HG02571 (cell line): ENCODE data around the gene KRT86.
"Not testable (repeated sequence)": the region's sequence is repeated elsewhere in the genome, so short reads cannot be mapped to it uniquely, and the experiment has no call there.

Source experiments
- ATAC-seq: cut with Tn5 transposase; IDR thresholded peaks from one replicate; pipeline ENCODE4 v1.9.1; 2021; ENCODE audit warnings: mild to moderate bottlenecking, moderate library complexity; ENCODE audit not compliant: unreplicated experiment

KRT86 gene

DNA sequence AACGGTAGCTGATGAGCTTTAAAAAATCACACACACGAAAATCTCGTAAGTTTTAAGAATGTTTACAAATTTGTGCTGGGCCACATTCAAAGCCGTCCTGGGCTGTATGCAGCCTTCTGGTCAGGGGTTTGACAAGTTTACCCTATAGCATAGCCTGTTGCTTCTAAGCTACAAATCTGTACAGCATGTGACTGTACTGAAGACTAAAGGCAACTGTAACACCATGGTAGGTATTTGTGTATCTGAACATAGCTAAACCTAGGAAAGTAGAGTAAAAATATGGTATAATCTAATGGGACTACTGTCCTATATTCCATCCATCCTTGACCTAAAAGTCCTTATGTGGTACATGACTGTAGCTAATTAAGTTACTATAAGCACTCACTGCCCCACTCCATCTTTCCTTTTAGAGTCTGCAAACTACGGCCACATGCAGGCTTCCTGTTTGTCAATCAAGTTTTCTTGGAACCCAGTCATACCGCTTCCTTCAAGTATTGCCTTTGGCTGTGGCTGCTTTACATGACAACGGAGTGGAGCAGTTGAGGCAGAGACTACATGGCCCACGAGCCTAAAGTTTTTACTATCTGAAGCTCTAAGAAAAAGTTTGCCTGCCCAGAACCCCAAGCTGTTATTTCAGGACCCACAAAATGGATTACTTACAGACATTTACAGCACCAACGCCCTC, 22.9 kb upstream of the KRT86 start:
- no peak for ATAC-seq

DNA sequence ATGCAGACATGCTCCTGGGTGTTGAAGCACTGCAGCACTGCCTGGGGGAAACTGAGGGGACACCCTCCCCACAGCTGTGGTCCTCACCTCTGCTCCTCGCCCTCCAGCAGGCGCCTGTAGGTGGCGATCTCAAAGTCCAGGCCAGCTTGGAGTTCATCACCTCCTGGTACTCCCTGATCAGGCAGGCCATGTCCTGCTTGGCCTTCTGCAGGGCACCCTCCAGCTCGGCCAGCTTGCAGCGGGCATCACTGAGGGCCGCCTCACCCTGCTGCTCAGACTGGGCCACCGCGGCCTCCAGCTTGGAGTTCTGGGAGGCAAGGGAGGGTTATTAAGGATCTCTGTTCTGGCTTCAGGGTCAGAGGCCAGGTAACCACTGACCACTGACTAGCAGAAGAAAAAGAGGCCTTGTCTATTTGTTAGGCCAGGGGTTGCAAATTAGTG, 22.2 kb upstream of the KRT86 start:
- not testable (repeated sequence) for ATAC-seq

DNA sequence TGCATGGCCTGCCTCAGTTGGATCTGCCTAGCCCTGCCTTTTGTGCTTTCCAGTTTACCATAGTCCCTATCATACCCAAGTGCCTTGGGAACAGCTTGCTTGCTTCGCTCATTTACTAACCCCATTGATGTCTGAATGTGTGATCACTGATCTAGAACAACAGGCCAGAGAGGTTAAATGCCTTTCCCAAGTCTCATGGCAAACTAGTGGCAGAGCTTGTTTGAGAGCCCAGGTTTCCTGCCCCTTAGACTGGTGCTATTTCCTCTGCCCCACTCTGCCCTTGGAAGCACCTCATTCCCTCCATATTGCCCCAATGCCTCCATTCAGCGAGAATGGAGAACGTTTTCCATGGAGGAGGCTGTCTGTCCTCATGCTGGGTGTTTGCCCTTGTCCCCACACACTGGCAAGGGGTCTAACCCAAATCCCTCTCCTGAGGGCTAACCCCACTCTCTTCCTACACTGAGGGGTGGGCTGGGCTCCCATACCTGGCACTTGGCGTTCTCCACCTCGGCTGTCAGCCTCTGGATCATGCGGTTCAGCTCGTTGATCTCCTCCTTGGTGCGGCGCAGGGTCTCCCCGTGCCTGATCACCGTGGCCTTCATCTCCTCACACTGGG, 21.6 kb upstream of the KRT86 start:
- ATAC-seq: no peak

DNA sequence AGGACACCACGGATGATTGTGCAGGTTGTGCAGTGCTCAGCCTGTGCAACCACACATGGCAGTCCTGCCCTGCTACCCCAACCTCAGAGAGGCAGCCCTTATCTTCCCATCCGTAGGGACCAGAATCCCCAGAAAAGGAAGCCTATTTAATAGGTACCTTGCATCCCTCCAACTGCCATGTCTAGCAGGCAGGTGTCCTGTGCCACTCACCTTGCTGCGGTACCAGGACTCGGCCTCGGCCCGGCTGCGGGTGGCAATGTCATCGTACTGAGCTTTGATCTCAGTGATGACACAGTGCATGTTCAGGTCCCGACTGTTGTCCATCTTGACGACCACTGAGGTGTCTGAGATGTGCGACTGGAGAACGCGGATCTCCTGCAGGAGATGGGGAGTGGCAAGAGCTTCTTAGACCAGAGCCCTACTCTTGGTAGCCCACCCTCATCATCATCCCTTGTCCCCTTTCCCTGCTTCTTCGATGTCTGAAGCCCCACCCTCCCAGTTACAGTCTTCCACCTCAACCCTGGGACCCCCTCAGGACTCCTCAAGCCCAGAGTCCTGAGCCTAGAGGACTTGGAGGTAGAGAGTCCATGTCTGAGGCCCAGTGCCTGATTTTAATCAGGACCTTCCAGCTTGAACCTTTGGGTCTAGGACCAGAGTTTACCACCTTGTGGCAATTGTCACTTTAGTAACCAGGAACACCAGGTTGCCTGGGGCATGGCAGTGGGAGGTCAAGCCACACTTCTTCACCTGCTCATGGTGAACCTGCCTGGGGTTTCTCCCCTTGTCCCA, 20.9 kb upstream of the KRT86 start:
- no peak for ATAC-seq

DNA sequence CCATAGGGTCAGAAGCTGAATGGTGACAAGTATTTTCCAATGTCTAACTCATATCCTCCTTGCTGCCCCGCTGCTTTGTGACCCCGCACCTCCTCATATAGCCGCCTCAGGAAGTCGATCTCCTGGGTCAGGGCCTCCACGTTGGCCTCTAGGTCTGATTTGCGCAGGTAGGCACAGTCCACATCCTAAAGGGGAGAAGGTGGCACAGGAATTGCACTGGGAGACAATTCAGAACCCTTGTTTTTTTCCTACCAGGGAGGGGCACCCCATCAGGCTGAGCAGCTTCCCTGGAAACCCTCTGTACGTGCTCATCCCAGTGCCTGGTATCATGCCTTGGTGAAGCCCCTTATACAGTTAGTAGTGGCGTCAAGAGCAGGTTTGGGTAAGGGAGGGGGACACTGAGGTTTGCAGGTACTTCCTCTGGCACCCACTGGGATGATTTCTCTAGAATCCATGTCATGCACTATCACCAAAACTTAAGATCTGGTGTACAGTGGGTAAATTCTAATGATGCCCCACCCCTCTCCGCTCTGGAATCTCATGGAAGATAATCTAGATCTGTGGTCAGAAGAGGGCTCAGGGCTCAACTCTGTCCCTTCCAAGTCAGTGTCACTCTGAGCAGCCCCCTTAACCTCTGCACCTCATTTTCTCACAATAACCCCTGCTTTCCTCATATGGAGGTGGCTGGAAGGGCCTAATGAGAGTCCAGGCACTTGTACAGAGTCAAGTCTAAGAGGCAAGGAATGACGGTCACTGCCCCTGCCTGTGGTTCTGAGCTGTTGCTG, 20.1 kb upstream of the KRT86 start:
- ATAC-seq: no peak

DNA sequence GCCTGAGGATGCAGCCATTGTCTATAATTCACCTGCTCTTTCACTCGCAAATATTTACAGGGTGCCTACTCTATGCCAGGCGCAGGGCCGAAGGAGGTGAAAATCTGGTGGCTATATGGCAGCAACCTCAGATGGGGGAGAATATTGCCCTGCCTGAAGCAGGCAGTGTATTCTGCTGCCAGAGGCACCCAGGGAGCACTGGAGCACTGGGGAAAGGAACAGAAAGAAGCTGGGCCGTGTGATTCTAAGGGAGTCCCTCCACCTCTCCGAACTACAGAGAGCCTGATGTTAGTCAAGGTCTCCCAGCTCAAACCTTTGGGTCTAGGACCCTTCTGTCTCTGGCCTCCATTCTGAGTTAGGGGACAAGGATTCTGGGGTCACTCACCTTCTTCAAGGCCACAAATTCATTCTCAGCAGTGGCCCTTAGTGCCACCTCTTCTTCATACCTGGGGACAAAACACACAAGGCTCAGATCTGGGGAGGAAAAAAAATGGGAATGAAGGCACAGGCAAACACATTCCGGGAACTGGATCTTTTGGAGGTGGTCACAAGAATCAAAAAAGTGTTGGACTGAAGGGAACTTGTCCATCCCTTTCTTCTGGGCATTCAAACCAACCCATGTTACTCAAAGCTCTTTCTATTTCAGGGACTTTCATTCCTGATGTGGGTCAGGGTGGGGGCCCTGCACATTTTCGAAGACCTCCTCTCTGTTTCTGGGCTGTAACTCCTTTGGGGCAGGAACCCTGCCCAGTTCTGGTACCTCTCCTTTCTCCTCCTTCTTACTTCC, 19.3 kb upstream of the KRT86 start:
- ATAC-seq: no peak

DNA sequence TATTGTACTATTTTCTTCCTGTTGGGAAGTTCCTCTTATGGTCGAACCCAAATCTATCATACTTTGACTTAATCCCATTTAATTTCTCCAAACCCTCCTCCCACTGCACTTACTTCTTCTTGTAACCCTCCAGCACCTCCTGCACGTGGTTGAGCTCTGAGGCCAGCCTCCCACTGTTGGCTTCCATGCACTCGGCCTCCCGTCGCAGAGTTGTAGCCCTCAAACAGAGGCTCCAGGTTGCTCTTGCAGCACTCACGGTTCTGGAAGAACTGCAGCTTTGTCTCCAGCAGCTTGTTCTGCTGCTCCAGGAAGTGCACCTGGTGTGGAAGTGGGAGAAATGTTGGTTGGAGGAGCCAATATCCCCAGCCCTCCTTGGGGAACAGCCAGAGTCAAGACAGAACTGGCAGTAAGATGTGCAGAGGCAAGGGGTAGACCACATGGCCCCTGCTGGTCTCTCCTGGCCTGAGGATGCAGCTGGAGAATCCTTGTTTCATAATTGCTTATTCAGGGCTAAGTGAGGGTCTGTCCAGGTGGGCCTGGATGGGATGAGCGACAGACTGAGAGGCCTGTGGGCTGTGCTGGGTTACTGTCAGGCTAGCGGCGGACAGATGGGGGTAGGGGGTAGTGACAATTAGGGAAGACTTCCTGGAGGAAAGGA, 18.4 kb upstream of the KRT86 start:
- no peak for ATAC-seq

DNA sequence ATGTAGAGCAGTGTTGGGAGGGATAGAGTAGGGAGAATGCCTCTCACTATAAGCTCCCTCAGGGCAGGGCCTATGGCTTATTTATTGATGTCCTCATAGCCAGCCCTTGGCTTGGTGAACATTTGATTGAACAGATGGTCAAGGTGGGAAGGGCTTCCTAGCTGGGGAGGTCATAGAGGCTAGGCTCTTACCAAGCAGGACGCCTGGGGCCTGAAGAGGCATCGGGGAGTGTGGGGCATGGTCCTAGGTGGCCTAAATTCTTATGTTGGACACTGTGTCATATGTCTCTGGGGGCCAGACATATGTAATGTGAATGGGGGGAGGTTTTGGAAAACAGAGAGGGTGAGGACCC, 17.9 kb upstream of the KRT86 start:
- no peak for ATAC-seq

DNA sequence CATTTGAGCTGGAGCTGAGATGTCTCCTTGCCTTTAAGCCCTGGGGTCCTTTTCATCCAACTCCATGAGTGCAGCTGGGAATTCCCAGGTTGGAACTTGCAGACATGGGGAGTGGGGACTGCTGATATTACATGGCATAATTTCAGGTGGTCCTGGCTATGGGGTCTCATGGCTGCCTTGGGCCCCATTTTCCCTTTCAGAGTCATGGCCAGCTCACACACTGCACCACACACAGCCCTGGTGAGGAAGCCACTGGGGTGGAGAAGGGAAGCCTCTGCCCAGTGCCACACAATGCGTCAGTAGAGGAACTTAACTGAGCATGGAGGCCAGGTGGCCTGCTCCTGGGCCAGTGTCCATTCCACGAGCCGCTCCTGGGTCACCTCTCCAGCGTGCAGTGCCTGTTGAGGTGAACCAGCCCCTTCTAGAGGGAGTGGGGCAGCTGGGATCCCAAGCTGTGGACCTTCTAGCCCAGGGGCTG, 17.3 kb upstream of the KRT86 start:
- no peak for ATAC-seq

DNA sequence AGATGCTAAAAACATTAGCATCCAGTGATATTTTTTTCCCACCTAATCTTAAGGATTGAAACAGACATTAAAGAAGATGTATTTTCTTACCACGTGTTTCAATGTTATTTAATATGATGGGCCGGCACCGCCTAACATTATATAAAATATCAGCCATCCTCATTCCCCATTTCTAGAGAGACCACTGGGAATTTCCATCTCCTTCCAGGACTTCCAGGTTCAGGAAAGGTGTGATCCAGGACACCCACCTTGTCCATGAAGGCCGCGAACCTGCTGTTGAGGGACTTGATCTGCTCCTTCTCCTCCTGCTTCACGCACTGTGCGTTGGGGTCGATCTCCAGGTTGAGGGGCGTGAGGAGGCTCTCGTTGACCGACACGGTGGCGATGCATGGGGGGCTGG, 16.5 kb upstream of the KRT86 start:
- ATAC-seq: not testable (repeated sequence)

DNA sequence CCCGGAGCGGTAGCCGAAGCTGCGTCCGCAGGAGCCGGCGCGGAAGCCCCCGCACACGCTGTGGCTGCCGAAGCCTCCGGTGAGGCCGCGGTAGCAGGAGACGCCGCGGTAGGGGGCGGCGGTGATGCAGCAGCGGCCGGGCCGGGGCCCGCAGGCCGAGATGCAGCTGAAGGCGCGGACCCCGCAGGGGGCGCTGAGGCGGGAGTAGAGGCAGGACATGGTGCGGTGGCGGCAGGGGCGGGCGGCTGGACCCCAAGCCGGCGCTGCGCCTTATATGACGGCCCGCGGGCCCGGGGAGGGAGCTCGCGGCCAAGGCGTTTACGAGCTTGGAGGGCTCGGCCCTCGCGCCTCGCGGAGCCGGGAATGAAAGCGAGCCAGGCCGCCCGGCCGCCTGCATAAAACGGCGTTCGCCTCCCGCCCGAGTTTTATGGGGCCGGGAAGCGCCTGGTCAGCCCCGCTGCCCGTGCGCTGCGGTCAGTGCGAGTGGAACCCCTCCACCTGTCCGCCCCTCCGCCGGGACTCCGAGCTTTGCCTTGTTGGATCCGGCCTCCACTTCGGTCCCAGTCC, 16.0 kb upstream of the KRT86 start:
- ATAC-seq: no peak

DNA sequence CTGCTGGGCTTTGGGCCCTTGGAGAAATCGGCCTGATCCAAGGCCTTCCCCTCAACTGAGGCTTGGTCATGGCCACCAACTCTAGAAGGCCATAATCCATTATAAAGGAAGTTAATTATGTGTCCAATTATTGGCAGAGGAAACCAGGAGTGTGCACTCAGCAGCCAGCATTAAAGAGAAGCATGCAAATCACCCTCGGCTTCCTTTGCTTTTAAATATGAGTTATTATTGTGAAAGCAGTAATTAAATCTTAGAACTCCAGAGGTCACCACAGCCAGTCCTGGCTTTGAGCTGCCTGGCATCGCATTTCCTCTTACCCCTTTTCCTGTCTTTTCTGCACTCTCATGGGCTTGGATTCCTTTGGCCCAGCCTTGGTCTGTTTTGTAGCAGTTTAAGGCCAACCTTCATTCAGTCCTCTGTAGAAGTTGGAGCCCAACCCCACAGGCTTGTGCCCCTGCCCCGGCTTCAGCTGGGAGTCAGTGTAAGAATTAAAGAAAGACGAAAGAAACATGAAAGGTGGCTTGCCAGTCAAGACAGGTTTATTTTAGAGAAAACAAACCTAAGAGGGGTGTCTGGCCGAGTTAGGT, 14.7 kb upstream of the KRT86 start:
- ATAC-seq: no peak

DNA sequence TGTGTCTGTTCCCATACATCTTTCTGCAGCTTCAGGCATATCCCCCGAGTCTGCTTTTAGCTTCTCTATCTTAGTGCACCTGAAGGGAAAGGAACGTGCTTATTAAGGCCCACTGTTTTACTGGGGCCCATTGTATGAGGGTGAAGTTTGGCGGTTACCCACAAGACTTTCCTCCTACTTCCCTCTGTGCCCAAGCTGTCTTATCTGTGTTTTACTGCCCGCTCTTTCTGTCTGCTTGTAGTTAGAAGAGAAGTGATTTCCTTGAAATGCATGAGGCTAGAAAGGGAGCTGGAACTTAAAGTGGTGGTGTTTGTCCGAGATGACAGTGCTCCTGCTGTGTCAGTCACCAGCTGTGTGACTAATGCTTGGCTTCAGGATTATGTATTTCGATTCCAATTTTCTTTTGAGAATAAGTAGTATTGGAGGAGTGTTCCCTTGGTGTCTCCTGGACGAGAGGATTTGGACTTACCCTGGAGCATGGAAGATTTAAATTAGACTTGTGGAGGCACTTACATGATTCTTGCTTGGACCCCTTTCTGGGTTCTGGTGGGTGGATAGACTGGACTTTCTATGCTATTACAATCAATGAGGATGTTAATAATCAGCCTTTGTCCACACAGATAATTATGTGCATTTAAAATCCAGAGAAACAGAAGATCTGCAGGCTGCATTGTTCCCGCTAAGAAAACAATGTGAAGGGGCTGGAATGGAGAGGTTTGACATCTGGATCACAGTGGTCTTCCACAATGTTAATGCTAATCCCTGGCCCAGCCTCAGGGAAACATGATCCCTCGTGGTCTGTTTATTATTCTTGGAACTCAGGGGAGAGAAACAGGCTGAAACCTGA, 13.9 kb upstream of the KRT86 start:
- ATAC-seq: no peak

DNA sequence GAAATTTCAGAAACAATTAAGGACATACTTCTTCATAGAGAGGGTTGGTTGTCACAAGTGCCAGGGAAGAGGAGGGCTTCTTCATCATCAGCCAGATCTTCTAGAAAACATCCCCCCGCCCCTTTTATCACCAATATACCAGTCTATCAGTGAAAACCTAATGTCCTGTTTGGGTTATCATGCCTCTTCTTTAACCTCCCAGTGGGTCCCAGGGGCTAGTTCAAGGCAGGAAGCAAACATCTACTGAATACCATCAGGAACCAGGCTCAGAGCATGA, 13.3 kb upstream of the KRT86 start:
- ATAC-seq: no peak

DNA sequence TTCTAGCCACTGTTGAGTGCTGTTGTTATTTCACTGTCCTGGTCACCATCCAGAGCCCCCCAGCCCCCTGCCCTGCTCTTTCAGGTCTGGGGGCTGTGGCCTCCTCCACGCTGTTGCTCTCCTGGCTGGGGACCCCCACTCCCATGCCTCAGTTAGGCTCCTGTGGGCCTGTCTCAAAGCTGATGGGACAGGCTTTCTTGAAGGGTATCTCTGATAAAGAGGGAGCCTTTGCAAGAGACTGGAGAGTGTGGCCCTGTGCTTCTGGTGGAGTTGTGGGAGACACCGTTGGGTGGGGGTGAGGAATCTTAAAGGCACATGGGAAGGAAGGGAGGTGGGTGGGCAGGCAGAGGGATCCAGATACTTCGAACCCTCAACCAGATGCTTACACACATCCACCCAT, 12.2 kb upstream of the KRT86 start:
- no peak for ATAC-seq

DNA sequence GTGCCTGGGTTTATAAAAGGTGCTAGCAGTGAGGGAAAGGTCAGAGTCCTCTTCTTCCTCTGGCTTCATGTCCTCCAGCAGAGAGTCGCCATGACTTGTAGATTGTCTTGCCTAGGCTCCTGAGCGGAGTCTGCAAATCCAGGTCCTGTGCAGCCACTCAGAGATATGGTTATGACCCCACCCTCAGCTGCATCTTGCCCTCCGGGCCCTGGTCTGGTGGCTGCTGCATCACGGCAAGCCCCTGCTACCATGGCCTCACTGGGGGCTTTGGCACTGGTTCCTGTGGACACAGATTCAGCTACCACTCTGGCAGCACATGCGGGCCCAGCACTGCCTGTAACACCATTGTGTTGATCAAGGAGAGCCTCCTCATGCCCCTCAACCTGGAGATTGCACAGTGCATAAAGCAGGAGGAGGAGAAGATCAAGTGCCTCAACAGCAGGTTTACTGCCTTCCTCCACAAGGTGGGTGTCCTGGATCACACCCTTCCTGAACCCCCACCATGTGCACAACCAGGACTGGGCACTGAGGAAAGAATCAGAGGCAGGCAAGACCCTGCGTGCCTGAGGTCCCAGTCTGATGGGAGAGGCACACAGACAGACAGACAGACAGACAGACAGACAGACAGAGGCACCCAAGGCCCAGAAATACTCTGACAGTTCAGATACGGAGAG, 10.5 kb upstream of the KRT86 start:
- no peak for ATAC-seq

DNA sequence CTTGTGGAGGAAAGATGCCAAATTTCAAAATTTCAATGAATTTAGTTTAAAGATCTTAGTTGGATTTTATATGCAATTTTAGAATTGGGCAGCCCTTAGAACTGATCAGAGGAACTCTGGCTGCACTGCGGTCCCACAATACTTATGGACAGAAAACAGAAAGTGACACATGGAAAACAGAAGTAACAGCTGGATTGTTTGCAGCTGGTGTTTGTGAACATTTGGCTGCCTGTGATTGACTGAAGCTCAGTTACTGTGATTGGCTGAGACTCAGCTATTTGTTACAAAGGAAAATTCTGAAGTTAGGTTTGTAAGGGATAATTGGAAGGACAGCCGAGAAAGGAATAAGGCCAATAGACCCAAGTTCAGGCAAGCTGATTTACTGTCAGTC, 10.0 kb upstream of the KRT86 start:
- ATAC-seq: no peak

DNA sequence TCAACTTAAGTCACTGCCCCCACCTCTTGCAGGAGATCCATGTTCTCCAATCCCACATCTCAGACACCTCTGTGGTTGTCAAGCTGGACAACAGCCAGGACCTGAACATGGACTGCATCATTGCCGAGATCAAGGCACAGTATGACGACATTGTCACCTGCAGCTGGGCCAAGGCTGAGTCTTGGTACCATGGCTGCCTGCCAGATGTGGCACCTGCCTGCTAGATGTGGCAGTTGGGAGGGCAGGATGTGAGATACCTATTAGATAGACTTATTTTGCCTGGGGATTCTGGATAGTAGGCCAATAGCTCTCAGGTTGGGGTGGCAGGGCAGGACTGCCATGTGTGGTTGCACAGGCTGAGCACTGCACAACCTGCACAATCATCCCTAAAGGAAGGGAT, 7.9 kb upstream of the KRT86 start:
- no peak for ATAC-seq
